Sigmoid colon (tissue), 7 donors: ENCODE results near the gene PARD3. TPM values are rescaled to one million over a fixed set of nuclear protein-coding genes. Genes with fewer than 3 reads are reported as not detected.

Experiments
- DNase-seq: peaks from one replicate; pipeline ENCODE4 v3.0.0-alpha.2; 2019
- H3K27ac ChIP-seq, 4 donors: fragments of 200-600 bp; sonication (generic); one replicate each; pipeline ENCODE4 v1.5.1; 2016 to 2019; ENCODE audit warnings: mild to moderate bottlenecking in 1 of 4
- H3K27me3 ChIP-seq, 3 donors: fragments of 200-600 bp; sonication (generic); one replicate each; pipeline ENCODE4 v1.5.1; 2019; ENCODE audit warnings: mild to moderate bottlenecking in 1 of 3
- H3K36me3 ChIP-seq, 4 donors: fragments of 200-600 bp; sonication (generic); one replicate each; pipeline ENCODE4 v1.5.1; 2016 to 2019
- H3K4me1 ChIP-seq, 4 donors: fragments of 200-600 bp; sonication (generic); one replicate each; pipeline ENCODE4 v1.5.1; 2017 to 2019
- H3K4me3 ChIP-seq, 4 donors: fragments of 200-600 bp; sonication (generic); one replicate each; pipeline ENCODE4 v1.5.1; 2017 to 2019; ENCODE audit warnings: mild to moderate bottlenecking in 2 of 4, moderate library complexity in 1 of 4
- H3K9me3 ChIP-seq, 4 donors: fragments of 200-600 bp in 3 of 4; sonication (generic) in 3 of 4; one replicate each; pipeline versions ENCODE4 v1.5.1 to v1.6.1; 2013 to 2019
- CTCF ChIP-seq, 4 experiments: fragments of 450-650 bp in 3 of 4; fragments of 200-600 bp in 1 of 4; IDR thresholded peaks; one replicate each; pipeline ENCODE4 v1.5.1; 2016 to 2019; ENCODE audit warnings: antibody characterized with exemption in 4 of 4, mild to moderate bottlenecking in 3 of 4, moderate library complexity in 2 of 4
- EP300 ChIP-seq, 4 donors: sonication (generic); formaldehyde crosslinking; IDR thresholded peaks; one replicate each; pipeline ENCODE4 v1.6.1; 2017; ENCODE audit warnings: antibody characterized with exemption in 4 of 4
- POLR2A ChIP-seq, 2 donors: fragments of 450-650 bp; IDR thresholded peaks; one replicate each; pipeline ENCODE4 v1.6.1; 2016; ENCODE audit warnings: antibody characterized with exemption in 2 of 2, mild to moderate bottlenecking in 2 of 2, moderate library complexity in 2 of 2
- POLR2AphosphoS5 ChIP-seq, 4 donors: sonication (generic); formaldehyde crosslinking; IDR thresholded peaks; one replicate each; pipeline ENCODE4 v1.6.1; 2017; ENCODE audit warnings: antibody characterized with exemption in 4 of 4
- WGBS, 2 donors: extraction: QIAGEN DNeasy Blood & Tissue Kit; methylation state at CpG; one replicate each; pipeline ENCODE4 v1.1.7; 2013; 5-methylcytosine and 5-hydroxymethylcytosine counted together
- intact Hi-C: fragments of 100-400 bp; cut with DNase I; formaldehyde crosslinking; loops from one replicate; pipeline ENCODE4 v1.15.1; 2023
- polyA plus RNA-seq, 3 donors: library from polyadenylated mRNA; stranded (reverse); fragments of 200-250 nt; gene quantifications; one replicate each; pipeline ENCODE4 v1.2.3, GENCODE V29; 2013
- total RNA-seq, 4 donors: library from RNA; depleted of rRNA; stranded (reverse); fragments of >200 nt; gene quantifications; one replicate each; pipeline ENCODE4 v1.1.0, GENCODE V29; 2016
- donor health status: healthy with polysubstance abuse.
- donor health status: Bipolar disorder and iron deficiency.
- donor health status: healthy.

The PARD3 gene
- total and polyA plus RNA-seq, 7 donors = 17.5 to 96.4 (median 75.9) TPM

- no peaks in the 10 kb centered on the region for H3K27me3 ChIP-seq
- no peaks in the 10 kb centered on the region for H3K36me3 ChIP-seq
- TF ChIP-seq POLR2AphosphoS5 (IDR thresholded peaks at IDR 0.05) (no peak), EP300 (IDR thresholded peaks at IDR 0.05) (no peak), POLR2A (IDR thresholded peaks at IDR 0.05) (no peak), CTCF (IDR thresholded peaks at IDR 0.05) (no peak)
- no peak overlapping the region for H3K4me3 ChIP-seq
- 93% methylated on average over 9 of the region's 9 CpGs for WGBS, 2 donors
- peaks cover 0 to 5% (median 4%) of the 10 kb centered on the region in 4 donors for H3K9me3 ChIP-seq
- intact Hi-C loops = no loop called here
- no peak for DNase-seq
- H3K27ac ChIP-seq = no peak overlapping the region
- H3K4me1 ChIP-seq = no peaks in the 10 kb centered on the region
Observed at GRCh38 chr10:34088208-34088794, 726.8 kb downstream of the PARD3 start.

GRCh38 chr10:34087095-34087418 lies 728.0 kb downstream of the PARD3 start:
- Histone ChIP-seq H3K36me3 (no peaks in the 10 kb centered on the region), H3K27me3 (no peaks in the 10 kb centered on the region), H3K27ac (no peak overlapping the region), H3K4me1 (no peaks in the 10 kb centered on the region), H3K9me3 (peaks cover 0 to 8% (median 4%) of the 10 kb centered on the region in 4 donors), H3K4me3 (no peak overlapping the region)
- WGBS, 2 donors = 85 to 91% methylated on average over 3 of the region's 3 CpGs
- TF ChIP-seq EP300 (IDR thresholded peaks at IDR 0.05) (no peak), POLR2AphosphoS5 (IDR thresholded peaks at IDR 0.05) (no peak), CTCF (IDR thresholded peaks at IDR 0.05) (no peak), POLR2A (IDR thresholded peaks at IDR 0.05) (no peak)
- intact Hi-C loops = no loop called here
- DNase-seq = no peak

- Histone ChIP-seq H3K9me3 (peaks cover 0 to 8% (median 4%) of the 10 kb centered on the region in 4 donors), H3K4me1 (no peaks in the 10 kb centered on the region), H3K27me3 (no peaks in the 10 kb centered on the region), H3K27ac (no peak overlapping the region), H3K36me3 (no peaks in the 10 kb centered on the region), H3K4me3 (no peak overlapping the region)
- 95 to 99% methylated on average over 2 of the region's 2 CpGs for WGBS, 2 donors
- intact Hi-C loops = no loop called here
- DNase-seq = no peak
- TF ChIP-seq CTCF (IDR thresholded peaks at IDR 0.05) = no peak
- TF ChIP-seq POLR2AphosphoS5 (IDR thresholded peaks at IDR 0.05) = no peak
- no peak for TF ChIP-seq POLR2A (IDR thresholded peaks at IDR 0.05)
- no peak for TF ChIP-seq EP300 (IDR thresholded peaks at IDR 0.05)
Observed at GRCh38 chr10:34083567-34083966, 731.5 kb downstream of the PARD3 start.

GRCh38 chr10:34081948-34082347 lies 733.1 kb downstream of the PARD3 start:
- TF ChIP-seq CTCF (IDR thresholded peaks at IDR 0.05) = no peak
- TF ChIP-seq POLR2A (IDR thresholded peaks at IDR 0.05) = no peak
- TF ChIP-seq EP300 (IDR thresholded peaks at IDR 0.05) = no peak
- TF ChIP-seq POLR2AphosphoS5 (IDR thresholded peaks at IDR 0.05) = no peak
- 92 to 95% methylated on average over 11 of the region's 11 CpGs for WGBS, 2 donors
- Histone ChIP-seq H3K27ac (no peak overlapping the region), H3K4me3 (no peak overlapping the region), H3K36me3 (no peaks in the 10 kb centered on the region), H3K9me3 (peaks cover 0 to 8% (median 4%) of the 10 kb centered on the region in 4 donors), H3K4me1 (no peaks in the 10 kb centered on the region), H3K27me3 (no peaks in the 10 kb centered on the region)
- intact Hi-C loops = no loop called here
- DNase-seq = no peak

GRCh38 chr10:34081347-34081743 lies 733.8 kb downstream of the PARD3 start:
- Histone ChIP-seq H3K9me3 (peaks cover 0 to 11% (median 4%) of the 10 kb centered on the region in 4 donors), H3K4me3 (no peak overlapping the region), H3K36me3 (no peaks in the 10 kb centered on the region), H3K27ac (peak overlapping the region in 1 of 4 donors; percentile 28), H3K4me1 (no peaks in the 10 kb centered on the region), H3K27me3 (no peaks in the 10 kb centered on the region)
- WGBS, 2 donors = 70 to 78% methylated on average over 6 of the region's 6 CpGs
- DNase-seq = no peak
- TF ChIP-seq POLR2A (IDR thresholded peaks at IDR 0.05) = no peak
- no peak for TF ChIP-seq POLR2AphosphoS5 (IDR thresholded peaks at IDR 0.05)
- no peak for TF ChIP-seq CTCF (IDR thresholded peaks at IDR 0.05)
- no peak for TF ChIP-seq EP300 (IDR thresholded peaks at IDR 0.05)
- intact Hi-C loops = no loop called here
